ENCODE data around the gene ABCA8. TPM values are rescaled to one million over a fixed set of nuclear protein-coding genes. Genes with fewer than 3 reads are reported as not detected.

ABCA8 gene
- total and polyA plus RNA-seq, 2 of the 8 experiments (the other 6 are each of a cell fraction or from before 2014, with no cell fraction given), result not detected

DNA sequence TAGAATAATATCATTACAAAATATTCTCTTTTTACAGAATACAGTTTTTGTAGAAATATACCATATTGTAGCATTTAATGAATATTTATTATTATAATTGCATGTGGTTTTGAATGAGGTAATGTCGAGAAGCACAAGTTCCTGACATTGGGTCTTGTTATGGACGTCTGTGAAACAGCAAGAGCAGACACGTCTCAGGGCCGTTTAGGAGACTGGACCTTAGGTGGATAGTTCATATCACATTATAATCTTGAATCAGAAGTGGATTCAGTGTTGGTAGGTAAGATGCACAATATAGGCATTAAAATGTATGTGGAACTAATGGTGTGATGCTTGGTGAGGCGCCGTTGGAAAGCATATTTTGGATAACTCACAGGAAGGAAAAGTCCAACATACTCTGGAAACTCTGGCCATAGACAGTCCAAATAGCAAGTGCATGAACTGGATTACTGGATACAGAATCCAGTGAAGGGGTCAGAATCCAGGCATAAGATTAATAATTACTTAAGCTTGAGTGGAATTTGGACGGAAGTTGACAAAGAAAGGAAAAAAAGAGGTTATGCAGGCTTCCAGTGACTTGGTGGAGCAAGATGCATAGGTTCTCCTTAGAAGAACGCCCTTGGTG, 17.2 kb downstream of the ABCA8 start:
- no peak overlapping the region for H2BK5ac ChIP-seq (ENCODE audit: low read depth, low read length)
- DNase-seq (ENCODE audit: low read depth in 1 of 2, low spot score in 2 of 2), result no peak
- no peak overlapping the region for H3K4ac ChIP-seq (replicated peaks; ENCODE audit: insufficient read length, low read depth, low read length)
- no peak overlapping the region for H2BK12ac ChIP-seq (ENCODE audit: low read depth, low read length)
- H4K5ac ChIP-seq (ENCODE audit: insufficient read length, low read depth, low read length), result no peak overlapping the region
- H2BK15ac ChIP-seq (ENCODE audit: low read length), result no peak overlapping the region
- 76% methylated on average over 8 of the region's 8 CpGs; no CpG with 5 or more reads in 1 of the 2 experiments for whole genome bisulfite sequencing, 2 experiments (ENCODE audit: extremely low coverage in 1 of 2, insufficient coverage in 1 of 2, insufficient read length in 1 of 2, insufficient replicate concordance in 2 of 2, low coverage in 1 of 2, low lambda C conversion rate in 2 of 2, missing lambda C conversion rate in 1 of 2)
- FAIRE-seq, result no peak
- H3K23me2 ChIP-seq (ENCODE audit: low read depth, low read length), result no peaks in the 10 kb centered on the region
- H2AK5ac ChIP-seq (ENCODE audit: low read depth, low read length), result no peak overlapping the region
- H3K4me3 ChIP-seq (ENCODE audit: extremely low read depth in 1 of 4, insufficient read depth in 2 of 4, low read depth in 3 of 4, low read length in 4 of 4), result no peak overlapping the region
- H3K79me2 ChIP-seq (ENCODE audit: control insufficient read depth in 1 of 2, insufficient read depth in 2 of 2, low read length in 2 of 2), result no peaks in the 10 kb centered on the region
- H3K14ac ChIP-seq (ENCODE audit: insufficient read length), result no peak overlapping the region
- no peak overlapping the region for H4K8ac ChIP-seq (ENCODE audit: extremely low read depth, insufficient read depth, low read length)
- H2BK120ac ChIP-seq (replicated peaks; ENCODE audit: low read depth, low read length), result no peak overlapping the region
- no peaks in the 10 kb centered on the region for H3K27me3 ChIP-seq (replicated peaks in 1 of 4; ENCODE audit: control insufficient read depth in 3 of 4, extremely low read depth in 1 of 4, insufficient read depth in 3 of 4, low read length in 3 of 4)
- no peaks in the 10 kb centered on the region for H3K4me1 ChIP-seq (replicated peaks in 1 of 4; ENCODE audit: control insufficient read depth in 3 of 4, insufficient read depth in 4 of 4, low read length in 3 of 4)
- H3K23ac ChIP-seq (ENCODE audit: insufficient read length), result no peak overlapping the region
- H3K9ac ChIP-seq (replicated peaks in 1 of 4; ENCODE audit: extremely low read depth in 1 of 4, low read depth in 3 of 4, low read length in 3 of 4), result no peak overlapping the region
- no peak overlapping the region for H2AFZ ChIP-seq (ENCODE audit: low read length)
- no peak overlapping the region for H3K56ac ChIP-seq (replicated peaks; ENCODE audit: insufficient read length, low read depth, low read length)
- H2BK20ac ChIP-seq (ENCODE audit: low read length), result no peak overlapping the region
- H3K27ac ChIP-seq (ENCODE audit: low read depth, low read length), result no peak overlapping the region
- ChIA-PET CTCF (ENCODE audit: partially characterized antibody) (no interaction called here), POLR2A (ENCODE audit: partially characterized antibody) (no interaction called here)
- no peaks in the 10 kb centered on the region for H3K79me1 ChIP-seq (ENCODE audit: low read depth, low read length)
- TF ChIP-seq CREB1 (IDR thresholded peaks at IDR 0.05), result no peak
- no peak for TF ChIP-seq KDM1A (IDR thresholded peaks at IDR 0.05; ENCODE audit: borderline replicate concordance, low read length)
- TF ChIP-seq POU5F1 (IDR thresholded peaks at IDR 0.05; ENCODE audit: low read depth, low read length), result no peak
- no peak for TF ChIP-seq NANOG (IDR thresholded peaks at IDR 0.05; ENCODE audit: insufficient read depth, low read depth, low read length, poor library complexity, severe bottlenecking)
- TF ChIP-seq, protein P1, sequence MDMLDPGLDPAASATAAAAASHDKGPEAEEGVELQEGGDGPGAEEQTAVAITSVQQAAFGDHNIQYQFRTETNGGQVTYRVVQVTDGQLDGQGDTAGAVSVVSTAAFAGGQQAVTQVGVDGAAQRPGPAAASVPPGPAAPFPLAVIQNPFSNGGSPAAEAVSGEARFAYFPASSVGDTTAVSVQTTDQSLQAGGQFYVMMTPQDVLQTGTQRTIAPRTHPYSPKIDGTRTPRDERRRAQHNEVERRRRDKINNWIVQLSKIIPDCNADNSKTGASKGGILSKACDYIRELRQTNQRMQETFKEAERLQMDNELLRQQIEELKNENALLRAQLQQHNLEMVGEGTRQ (IDR thresholded peaks at IDR 0.05; ENCODE audit: low read length), result no peak
- TF ChIP-seq TCF12 (IDR thresholded peaks at IDR 0.05; ENCODE audit: low read depth, low read length), result no peak
- no peak for TF ChIP-seq BACH1 (IDR thresholded peaks at IDR 0.05; ENCODE audit: low read length)
- no peak for TF ChIP-seq KDM4A (IDR thresholded peaks at IDR 0.05; ENCODE audit: low read depth, low read length, severe bottlenecking)
- TF ChIP-seq POLR2AphosphoS5 (IDR thresholded peaks at IDR 0.05; ENCODE audit: low read depth, low read length), result no peak
- TF ChIP-seq POLR2A (IDR thresholded peaks at IDR 0.05; ENCODE audit: control extremely low read depth in 1 of 2, low read depth in 2 of 2, low read length in 2 of 2), result no peak
- TF ChIP-seq RBBP5 (IDR thresholded peaks at IDR 0.05; ENCODE audit: borderline replicate concordance, low read depth, low read length), result no peak
- TF ChIP-seq JUN (IDR thresholded peaks at IDR 0.05; ENCODE audit: low read depth, low read length), result no peak
- no peak for TF ChIP-seq SIX5 (IDR thresholded peaks at IDR 0.05; ENCODE audit: low read depth, low read length)
- no peak for TF ChIP-seq CBX8 (IDR thresholded peaks at IDR 0.05; ENCODE audit: borderline replicate concordance, low read depth, low read length)
- H3K18ac ChIP-seq (ENCODE audit: extremely low read depth, low read length), result no peak overlapping the region
- no peak overlapping the region for H4K91ac ChIP-seq (replicated peaks; ENCODE audit: insufficient read length, low read length)
- H3K36me3 ChIP-seq (ENCODE audit: control insufficient read depth in 2 of 4, insufficient read depth in 4 of 4, low read length in 3 of 4), result no peaks in the 10 kb centered on the region
- H3K9me3 ChIP-seq (ENCODE audit: insufficient read depth in 2 of 2, low read depth in 1 of 2, low read length in 1 of 2), result no peaks in the 10 kb centered on the region
- no peaks in the 10 kb centered on the region for H4K20me1 ChIP-seq (replicated peaks in 1 of 2; ENCODE audit: control insufficient read depth in 1 of 2, insufficient read depth in 2 of 2, low read length in 2 of 2)
- no peak overlapping the region for H3K4me2 ChIP-seq (ENCODE audit: insufficient read depth in 1 of 2, low read depth in 2 of 2, low read length in 2 of 2)
